ENCODE measurements around the gene GLTP. TPM values are rescaled to one million over a fixed set of nuclear protein-coding genes. Genes with fewer than 3 reads are reported as not detected.
A peak's percentile ranks its signal among the peaks of the same experiment; 100 is the strongest.
"Not testable (repeated sequence)": the region's sequence is repeated elsewhere in the genome, so short reads cannot be mapped to it uniquely, and the experiment has no call there.

Gene GLTP
- total and polyA plus RNA-seq, 12 donors, result 24.5 to 73.7 (median 37.5) TPM

DNA sequence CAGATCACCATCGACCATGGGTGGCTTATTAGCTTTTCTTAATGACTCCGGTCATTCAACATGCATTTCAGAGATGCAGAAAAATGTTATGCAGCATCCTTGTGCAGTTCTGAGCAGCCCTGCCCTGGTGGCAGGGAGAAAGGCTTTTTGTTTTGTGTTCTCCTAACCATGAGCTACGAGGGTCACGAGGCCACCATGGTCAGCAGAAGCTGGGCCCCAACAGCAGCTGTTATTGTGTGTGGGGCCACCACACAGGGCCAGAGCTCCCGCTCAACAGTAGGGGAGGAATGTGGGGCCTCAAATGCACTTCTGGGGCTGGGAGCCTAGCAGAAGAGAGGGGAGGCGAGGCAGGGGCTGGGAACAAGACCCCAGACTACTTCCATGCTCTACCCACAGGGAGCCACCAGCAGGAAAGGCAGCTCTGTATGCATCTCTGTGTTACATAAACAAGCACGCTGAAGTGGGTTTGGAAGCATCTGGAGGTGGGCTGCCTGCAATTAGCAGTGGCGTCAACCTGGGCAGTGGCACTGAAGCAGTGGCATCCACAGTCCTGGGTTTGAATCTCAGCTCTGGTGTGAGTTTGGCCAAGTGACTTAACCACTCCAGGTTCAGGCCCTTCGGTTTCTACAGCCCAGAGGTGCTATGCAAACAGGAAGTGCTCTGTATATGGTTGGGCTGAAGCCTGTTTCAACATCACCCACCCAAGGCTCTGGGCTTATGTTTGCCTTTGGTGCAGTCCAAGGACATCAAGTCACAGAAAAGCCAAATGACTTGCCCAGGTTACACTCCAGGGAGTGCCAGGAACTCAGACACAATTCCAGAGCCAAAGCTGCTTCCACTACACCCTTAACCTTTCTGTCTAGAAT lies 16.3 kb downstream of the GLTP start:
- TF ChIP-seq, protein P1, sequence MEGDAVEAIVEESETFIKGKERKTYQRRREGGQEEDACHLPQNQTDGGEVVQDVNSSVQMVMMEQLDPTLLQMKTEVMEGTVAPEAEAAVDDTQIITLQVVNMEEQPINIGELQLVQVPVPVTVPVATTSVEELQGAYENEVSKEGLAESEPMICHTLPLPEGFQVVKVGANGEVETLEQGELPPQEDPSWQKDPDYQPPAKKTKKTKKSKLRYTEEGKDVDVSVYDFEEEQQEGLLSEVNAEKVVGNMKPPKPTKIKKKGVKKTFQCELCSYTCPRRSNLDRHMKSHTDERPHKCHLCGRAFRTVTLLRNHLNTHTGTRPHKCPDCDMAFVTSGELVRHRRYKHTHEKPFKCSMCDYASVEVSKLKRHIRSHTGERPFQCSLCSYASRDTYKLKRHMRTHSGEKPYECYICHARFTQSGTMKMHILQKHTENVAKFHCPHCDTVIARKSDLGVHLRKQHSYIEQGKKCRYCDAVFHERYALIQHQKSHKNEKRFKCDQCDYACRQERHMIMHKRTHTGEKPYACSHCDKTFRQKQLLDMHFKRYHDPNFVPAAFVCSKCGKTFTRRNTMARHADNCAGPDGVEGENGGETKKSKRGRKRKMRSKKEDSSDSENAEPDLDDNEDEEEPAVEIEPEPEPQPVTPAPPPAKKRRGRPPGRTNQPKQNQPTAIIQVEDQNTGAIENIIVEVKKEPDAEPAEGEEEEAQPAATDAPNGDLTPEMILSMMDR (IDR thresholded peaks at IDR 0.05), result no peak
- no peak for TF ChIP-seq POLR2A (IDR thresholded peaks at IDR 0.05)
- intact Hi-C loops (cut with DNase I), result no loop called here
- H3K4me3 ChIP-seq, result no peak overlapping the region
- H3K27me3 ChIP-seq, result no peaks in the 10 kb centered on the region
- peak overlapping the region in 2 of 5 donors; percentile 66 to 69 for H3K27ac ChIP-seq
- H3K4me1 ChIP-seq (replicated peaks in 1 of 2), result peaks cover 9 to 24% of the 10 kb centered on the region in 2 donors
- 69 to 82% (median 77%) methylated on average over 9 of the region's 9 CpGs for WGBS, 4 donors
- DNase-seq, result peak in 6 of 7 donors; percentile 54 to 81 (median 68)
- no peaks in the 10 kb centered on the region for H3K9me3 ChIP-seq (replicated peaks in 1 of 3)
- no peaks in the 10 kb centered on the region for H3K36me3 ChIP-seq (replicated peaks in 1 of 2)

DNA sequence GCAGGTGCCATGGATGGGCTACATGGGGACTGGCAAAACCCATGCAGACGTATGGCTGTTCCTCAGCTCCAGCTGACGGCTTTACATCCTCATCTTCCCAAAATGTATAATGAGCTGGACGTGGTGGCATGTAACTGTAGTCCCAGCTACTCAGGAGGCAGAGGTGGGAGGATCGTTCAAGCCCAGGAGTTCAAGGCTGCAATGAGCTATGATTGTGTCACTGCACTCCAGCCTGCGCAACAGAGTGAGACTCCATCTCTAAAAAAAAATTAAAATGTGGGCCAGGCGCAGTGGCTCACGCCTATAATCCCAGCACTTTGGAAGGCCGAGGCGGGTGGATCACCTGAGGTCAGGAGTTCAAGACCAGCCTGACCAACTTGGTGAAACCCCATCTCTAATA lies 17.9 kb downstream of the GLTP start:
- WGBS, 4 donors, result 68 to 91% (median 69%) methylated on average over 6 to 9 of the region's 9 CpGs
- intact Hi-C loops (cut with DNase I); H3K27me3 ChIP-seq; H3K9me3 ChIP-seq (replicated peaks in 1 of 3); H3K4me3 ChIP-seq: not testable (repeated sequence)
- Histone ChIP-seq H3K36me3 (replicated peaks in 1 of 2) (peaks cover 0 to 10% of the 10 kb centered on the region in 2 donors), H3K27ac (peak overlapping the region in 2 of 5 donors; percentile 47 to 74), H3K4me1 (replicated peaks in 1 of 2) (peaks cover 9 to 24% of the 10 kb centered on the region in 2 donors)
- peak in 5 of 7 donors; percentile 37 to 67 (median 48) for DNase-seq

DNA sequence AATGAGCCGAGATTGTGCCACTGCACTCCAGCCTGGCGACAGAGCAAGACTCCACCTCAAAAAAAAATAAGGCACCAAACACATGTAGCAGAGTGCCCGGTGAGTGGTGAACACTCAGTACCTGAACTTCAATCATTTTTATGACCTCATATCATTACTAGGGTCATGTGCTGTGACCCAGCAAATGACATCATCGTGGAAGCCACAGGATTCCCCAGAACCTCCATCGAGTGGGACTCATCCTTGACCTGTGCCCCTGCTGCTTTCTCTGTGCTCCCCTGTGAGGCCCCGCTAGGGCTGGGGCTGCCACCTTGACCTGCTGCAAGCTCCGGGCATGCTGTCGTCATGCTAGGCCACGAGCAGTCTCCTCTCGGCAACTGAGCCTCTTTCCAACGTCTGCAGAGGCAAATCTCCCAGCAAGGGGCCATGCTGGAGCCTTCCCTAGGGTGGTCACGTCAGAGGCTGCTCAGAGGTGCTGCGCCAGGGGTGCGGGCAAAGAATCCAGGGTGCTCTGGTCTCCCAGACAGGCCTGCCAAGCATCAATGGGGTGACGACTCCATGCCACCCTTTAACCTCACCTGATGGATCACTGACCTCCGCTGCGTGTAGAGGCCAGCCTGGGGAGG lies 18.5 kb downstream of the GLTP start:
- Histone ChIP-seq H3K36me3 (replicated peaks in 1 of 2) (peaks cover 0 to 17% of the 10 kb centered on the region in 2 donors), H3K9me3 (replicated peaks in 1 of 3) (no peaks in the 10 kb centered on the region), H3K4me1 (replicated peaks in 1 of 2) (peaks cover 9 to 24% of the 10 kb centered on the region in 2 donors), H3K4me3 (no peak overlapping the region), H3K27me3 (no peaks in the 10 kb centered on the region), H3K27ac (peak overlapping the region in 2 of 5 donors; percentile 47 to 74)
- DNase-seq, result peak in 1 of 7 donors; percentile 34
- TF ChIP-seq, protein P1 (IDR thresholded peaks at IDR 0.05), result no peak
- TF ChIP-seq POLR2A (IDR thresholded peaks at IDR 0.05), result no peak
- intact Hi-C loops (cut with DNase I), result no loop called here
- 57 to 79% (median 64%) methylated on average over 7 to 17 of the region's 17 CpGs for WGBS, 4 donors

DNA sequence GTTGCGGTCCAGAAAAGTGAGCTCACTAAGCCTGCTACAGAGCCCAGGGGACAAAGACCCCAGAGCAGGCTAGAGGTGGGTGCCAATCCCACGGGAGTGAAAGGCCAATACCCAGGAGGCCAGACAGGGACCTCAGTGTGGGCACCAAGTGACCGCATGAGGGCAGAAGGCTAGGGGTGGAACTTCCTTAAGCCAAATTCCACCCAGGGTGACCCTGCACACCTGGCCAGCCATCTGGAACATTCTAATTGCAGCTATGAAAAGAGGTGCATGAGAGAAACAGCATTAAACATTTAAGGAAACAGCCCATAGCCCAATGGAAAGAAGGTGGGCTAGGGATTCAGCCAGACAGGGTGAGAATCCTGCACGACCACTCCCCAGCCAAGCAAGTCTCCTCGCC lies 19.4 kb downstream of the GLTP start:
- Histone ChIP-seq H3K4me1 (replicated peaks in 1 of 2) (peaks cover 9 to 24% of the 10 kb centered on the region in 2 donors), H3K27ac (no peak overlapping the region), H3K9me3 (replicated peaks in 1 of 3) (no peaks in the 10 kb centered on the region), H3K27me3 (no peaks in the 10 kb centered on the region), H3K36me3 (replicated peaks in 1 of 2) (peaks cover 0 to 22% of the 10 kb centered on the region in 2 donors), H3K4me3 (no peak overlapping the region)
- intact Hi-C loops (cut with DNase I), result no loop called here
- TF ChIP-seq, protein P1 (IDR thresholded peaks at IDR 0.05), result no peak
- TF ChIP-seq POLR2A (IDR thresholded peaks at IDR 0.05), result no peak
- 95 to 98% (median 97%) methylated on average over 5 of the region's 5 CpGs for WGBS, 4 donors
- DNase-seq, result no peak

Data from adrenal gland (tissue), 12 donors.